Measurements from ENCODE around the gene SPTLC1. TPM values are rescaled to one million over a fixed set of nuclear protein-coding genes. Genes with fewer than 3 reads are reported as not detected.
"Not testable (repeated sequence)": the region's sequence is repeated elsewhere in the genome, so short reads cannot be mapped to it uniquely, and the experiment has no call there.

The SPTLC1 gene
- total RNA-seq (2014; rRNA removed; shearing (Covaris generic)): 59.7 and 72.9 TPM in 2 replicates

- DNase-seq (ENCODE audit: low spot score): peak; percentile 95
These were observed at the start of gene SPTLC1 for GRCh38 chr9:92115071-92115858. SPTLC1 (minus strand) TSS chr9:92115413; CDS start chr9:92115370, 43 bp downstream.

GRCh38 chr9:92164975-92165374 lies 49.8 kb upstream of the SPTLC1 start:
- no peak for DNase-seq (ENCODE audit: low spot score)

- no peak for DNase-seq (ENCODE audit: low spot score)
These were observed 49.3 kb upstream of the SPTLC1 start for GRCh38 chr9:92164490-92164889.

GRCh38 chr9:92163276-92163675 lies 48.1 kb upstream of the SPTLC1 start:
- no peak for DNase-seq (ENCODE audit: low spot score)

GRCh38 chr9:92160786-92161185 lies 45.6 kb upstream of the SPTLC1 start:
- DNase-seq (ENCODE audit: low spot score): no peak

- DNase-seq (ENCODE audit: low spot score): no peak
These were observed 43.8 kb upstream of the SPTLC1 start for GRCh38 chr9:92159058-92159457.

GRCh38 chr9:92158097-92158601 lies 42.9 kb upstream of the SPTLC1 start:
- DNase-seq (ENCODE audit: low spot score): no peak

GRCh38 chr9:92155736-92156135 lies 40.5 kb upstream of the SPTLC1 start:
- not testable (repeated sequence) for DNase-seq (ENCODE audit: low spot score)

- no peak for DNase-seq (ENCODE audit: low spot score)
These were observed 40.0 kb upstream of the SPTLC1 start for GRCh38 chr9:92155221-92155620.

- DNase-seq (ENCODE audit: low spot score): not testable (repeated sequence)
These were observed 38.5 kb upstream of the SPTLC1 start for GRCh38 chr9:92153466-92154415.

- peak; percentile 63 for DNase-seq (ENCODE audit: low spot score)
These were observed 36.6 kb upstream of the SPTLC1 start for GRCh38 chr9:92151691-92152393.

GRCh38 chr9:92150501-92151470 lies 35.6 kb upstream of the SPTLC1 start:
- not testable (repeated sequence) for DNase-seq (ENCODE audit: low spot score)

GRCh38 chr9:92147852-92148180 lies 32.6 kb upstream of the SPTLC1 start:
- no peak for DNase-seq (ENCODE audit: low spot score)

GRCh38 chr9:92147030-92147851 lies 32.0 kb upstream of the SPTLC1 start:
- peak; percentile 78 for DNase-seq (ENCODE audit: low spot score)

GRCh38 chr9:92146610-92147009 lies 31.4 kb upstream of the SPTLC1 start:
- DNase-seq (ENCODE audit: low spot score): no peak

- DNase-seq (ENCODE audit: low spot score): not testable (repeated sequence)
These were observed 30.6 kb upstream of the SPTLC1 start for GRCh38 chr9:92145784-92146183.

GRCh38 chr9:92142329-92142728 lies 27.1 kb upstream of the SPTLC1 start:
- DNase-seq (ENCODE audit: low spot score): no peak

GRCh38 chr9:92141144-92142129 lies 26.2 kb upstream of the SPTLC1 start:
- peak; percentile 48 for DNase-seq (ENCODE audit: low spot score)

Data from HT-29 (cell line).